GM18861 (cell line): ENCODE results near the gene LYPD5.
"Not testable (repeated sequence)": the region's sequence is repeated elsewhere in the genome, so short reads cannot be mapped to it uniquely, and the experiment has no call there.

Experiments
- ATAC-seq: cut with Tn5 transposase; IDR thresholded peaks from one replicate; pipeline ENCODE4 v1.9.1; 2021; ENCODE audit not compliant: unreplicated experiment

The LYPD5 gene

DNA sequence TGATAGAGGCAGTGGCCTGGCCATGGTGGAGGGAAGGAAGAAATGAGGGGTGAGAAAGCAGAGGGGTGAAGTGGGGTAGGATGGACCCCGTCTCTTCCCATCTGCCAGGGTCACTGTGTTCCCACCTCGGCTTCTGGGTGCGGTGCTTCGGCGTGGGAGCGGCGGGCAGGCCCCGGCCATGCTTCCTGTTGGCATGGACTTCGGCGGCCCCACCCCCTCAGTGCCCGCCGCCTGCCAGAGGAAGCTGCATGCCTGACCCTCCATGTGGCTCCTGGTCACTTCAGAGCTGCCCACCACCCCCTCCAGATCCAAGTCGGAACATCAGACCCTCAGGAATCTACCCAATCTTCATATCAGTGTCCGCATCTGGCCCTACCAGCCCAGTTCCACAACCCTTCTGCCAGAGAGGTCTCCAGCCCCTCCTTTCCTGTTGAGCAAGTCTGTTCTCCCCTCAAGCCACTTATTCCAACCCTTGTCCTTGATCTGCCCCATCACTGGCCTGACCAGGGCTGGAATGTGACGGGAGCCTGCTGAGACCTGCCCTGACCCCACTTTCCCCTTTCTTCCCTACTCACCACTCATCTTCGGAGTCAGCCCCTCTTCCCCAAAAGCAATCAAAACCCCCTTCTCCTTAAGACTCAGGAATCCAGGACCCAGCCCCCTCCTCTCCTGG is 23.0 kb downstream of the LYPD5 start:
- ATAC-seq: no peak

DNA sequence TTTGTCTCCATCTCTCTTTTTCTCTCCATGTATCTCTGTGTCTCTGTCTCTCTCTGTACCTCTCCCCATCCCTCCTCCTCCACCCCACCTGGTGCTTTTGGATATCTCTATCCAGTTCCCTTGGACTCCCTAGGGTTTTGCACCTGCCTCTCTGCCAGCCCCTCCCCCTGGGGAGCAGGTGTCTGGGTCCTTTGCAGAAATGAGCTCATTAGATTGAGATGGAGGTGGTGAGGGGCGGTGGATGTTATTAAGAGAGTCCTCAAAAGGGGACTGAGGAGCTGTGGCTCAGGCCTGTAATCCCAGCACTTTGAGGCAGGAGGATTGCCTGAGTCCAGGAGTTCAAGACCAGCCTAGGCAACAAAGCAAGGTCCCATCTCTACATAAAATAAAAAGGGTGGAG is 23.6 kb downstream of the LYPD5 start:
- no peak for ATAC-seq

DNA sequence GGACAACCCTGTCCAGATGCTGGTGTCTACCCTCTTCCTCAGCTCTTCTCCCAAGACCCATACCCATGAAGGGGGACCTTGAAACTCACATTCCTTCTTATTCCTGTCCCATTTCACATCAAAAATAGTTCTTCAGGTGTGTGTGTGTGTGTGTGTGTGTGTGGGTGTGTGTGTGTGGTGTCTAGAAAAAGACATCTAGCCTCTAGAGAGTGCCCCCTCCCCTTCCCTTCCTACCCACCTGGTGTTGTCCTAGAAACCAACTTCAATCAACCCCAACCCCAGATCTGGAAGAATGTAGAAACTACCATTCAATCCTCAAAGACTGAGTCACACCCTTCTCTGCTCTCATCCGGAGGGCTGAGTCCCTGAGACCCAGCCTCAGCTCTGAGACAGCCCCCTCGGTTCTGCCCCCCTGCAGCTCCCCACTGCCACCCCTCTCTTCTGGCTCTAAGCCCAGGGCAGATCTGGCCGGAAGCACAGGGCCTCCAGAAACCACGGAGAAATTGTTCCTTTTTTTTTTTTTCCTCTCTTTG is 25.0 kb downstream of the LYPD5 start:
- no peak for ATAC-seq

DNA sequence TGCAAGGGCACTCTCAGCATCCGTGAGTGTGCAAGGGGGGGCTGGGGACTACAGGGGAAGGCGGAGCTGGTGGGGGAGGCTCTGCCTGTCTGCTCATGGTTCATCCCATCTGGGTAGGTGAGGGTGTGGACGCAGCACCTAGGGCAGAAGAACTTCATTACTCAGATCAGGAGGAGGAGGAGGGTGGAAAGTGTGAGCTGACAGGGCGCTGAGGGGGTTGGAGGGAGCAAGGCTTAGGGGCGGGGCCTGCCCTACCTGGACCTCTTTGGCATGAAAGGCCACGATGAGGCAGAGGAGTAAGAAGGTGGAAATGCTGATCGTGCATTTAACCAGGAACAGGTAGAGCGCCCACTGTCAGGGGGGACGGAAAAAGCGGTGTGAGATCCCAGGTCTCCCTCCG is 26.0 kb downstream of the LYPD5 start:
- no peak for ATAC-seq

DNA sequence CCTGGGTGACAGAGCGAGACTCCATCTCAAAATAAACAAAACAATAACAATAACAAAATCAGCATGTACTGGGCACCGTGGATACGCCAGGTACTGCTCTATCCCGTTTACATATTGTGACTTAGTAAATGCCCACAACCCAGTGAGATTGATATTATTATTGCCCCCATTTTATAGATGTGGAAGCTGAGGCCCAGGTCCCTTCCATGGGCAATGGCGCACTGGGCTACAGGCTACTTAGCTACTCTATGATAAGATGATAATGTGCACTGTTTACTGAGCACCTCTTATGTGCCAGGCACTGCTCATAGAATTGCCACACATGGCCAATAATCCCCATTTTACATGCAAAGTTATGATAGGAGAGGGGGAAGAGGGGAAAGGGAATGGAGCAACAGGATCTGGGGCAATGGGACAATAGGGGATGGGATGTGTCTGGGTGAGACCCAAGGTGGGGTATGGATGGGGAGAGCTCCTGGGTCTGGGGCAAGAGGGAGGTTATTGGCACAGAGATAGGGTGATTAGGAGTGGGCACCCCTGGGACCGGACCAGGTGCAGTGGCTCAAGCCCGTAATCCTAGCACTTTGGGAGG is 26.9 kb downstream of the LYPD5 start:
- ATAC-seq: no peak

DNA sequence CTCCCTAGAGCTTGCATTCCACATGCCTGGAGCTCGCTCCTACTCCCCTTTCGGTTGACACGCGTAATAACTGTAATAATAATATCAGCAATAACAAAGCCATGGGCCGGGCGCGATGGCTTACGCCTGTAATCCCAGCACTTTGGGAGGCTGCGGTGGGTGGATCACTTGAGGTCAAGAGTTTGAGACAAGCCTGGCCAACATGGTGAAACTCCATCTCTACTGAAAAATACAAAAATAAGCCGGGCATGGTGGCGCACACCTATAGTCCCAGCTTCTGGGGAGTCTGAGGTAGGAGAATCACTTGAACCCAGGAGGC is 27.3 kb downstream of the LYPD5 start:
- not testable (repeated sequence) for ATAC-seq

DNA sequence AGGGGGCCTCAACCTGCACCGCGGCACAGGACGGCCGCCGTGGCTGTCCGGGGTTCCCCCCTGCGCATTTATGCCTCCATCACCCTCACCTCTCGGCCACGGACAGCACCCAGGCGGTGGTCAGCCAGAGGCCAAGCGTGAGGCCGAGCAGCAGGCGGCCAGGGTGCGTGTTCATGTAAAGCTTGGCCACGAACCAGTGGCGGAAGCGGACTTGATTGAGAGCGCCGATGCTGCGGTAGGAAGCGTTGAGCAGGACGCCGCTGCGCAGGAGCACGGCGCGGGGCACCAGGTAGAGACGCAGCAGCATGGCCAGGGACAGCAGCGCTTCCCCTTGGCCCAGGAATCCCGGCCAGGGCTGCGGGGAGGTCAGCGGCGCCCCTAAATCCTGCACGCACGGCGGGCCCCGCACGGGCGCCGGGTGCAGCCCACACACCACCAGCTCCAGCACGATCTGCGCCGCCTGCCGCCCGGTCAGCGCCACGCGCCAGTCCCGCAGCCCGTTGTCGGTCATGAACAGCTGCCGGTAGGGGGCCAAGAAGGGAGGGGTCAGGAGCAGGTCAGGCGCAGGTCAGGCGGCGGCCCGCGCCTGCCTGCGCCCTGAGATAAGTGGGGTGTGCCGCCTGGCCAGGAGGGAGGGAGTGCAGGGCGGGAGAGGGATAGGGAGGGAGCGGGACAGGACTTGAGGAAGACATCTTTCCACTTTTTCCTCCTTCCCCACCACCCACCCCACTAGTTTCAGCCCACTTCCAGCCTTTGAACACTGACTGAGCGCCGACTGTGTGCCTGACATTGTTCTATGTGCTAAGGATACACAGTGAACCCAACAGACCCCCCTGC is 27.9 kb downstream of the LYPD5 start:
- ATAC-seq: no peak

DNA sequence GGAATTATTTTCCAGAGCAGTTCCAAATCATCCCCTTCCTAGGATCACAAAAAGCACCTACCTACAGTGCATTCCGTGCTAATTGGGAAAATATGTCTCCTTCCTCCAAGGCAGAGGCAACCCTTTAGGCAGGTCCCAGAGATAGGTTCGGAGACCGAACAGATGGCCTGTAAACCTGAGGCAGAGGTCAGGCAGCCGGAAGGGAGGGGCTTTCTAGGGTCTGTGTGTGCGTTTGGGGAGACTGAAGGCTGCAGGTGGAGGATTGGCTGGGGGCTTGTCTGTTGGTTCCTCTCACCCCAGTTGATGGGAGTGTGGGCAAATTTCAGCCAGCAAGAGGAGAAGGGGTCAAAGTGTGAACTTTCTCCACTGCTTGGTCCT is 28.5 kb downstream of the LYPD5 start:
- no peak for ATAC-seq

DNA sequence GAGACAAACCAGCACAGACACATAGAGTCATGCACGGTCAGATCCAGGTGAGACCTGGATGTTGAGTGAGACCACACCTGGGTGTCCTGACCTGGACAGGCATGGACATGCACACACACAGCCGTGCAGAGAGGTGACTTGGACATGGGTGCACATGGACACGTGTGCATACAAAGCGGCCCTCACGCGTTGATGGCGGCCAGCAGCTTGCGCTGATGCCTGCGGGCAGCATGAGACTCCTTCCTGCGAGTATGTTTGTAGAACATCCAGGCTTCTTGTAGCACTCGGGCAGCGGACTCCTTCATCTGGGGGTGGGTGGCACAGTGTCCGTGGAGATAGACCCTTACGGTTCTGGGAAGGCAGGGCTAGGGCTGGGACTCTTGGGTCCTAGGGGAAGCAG is 33.0 kb downstream of the LYPD5 start:
- ATAC-seq: no peak

DNA sequence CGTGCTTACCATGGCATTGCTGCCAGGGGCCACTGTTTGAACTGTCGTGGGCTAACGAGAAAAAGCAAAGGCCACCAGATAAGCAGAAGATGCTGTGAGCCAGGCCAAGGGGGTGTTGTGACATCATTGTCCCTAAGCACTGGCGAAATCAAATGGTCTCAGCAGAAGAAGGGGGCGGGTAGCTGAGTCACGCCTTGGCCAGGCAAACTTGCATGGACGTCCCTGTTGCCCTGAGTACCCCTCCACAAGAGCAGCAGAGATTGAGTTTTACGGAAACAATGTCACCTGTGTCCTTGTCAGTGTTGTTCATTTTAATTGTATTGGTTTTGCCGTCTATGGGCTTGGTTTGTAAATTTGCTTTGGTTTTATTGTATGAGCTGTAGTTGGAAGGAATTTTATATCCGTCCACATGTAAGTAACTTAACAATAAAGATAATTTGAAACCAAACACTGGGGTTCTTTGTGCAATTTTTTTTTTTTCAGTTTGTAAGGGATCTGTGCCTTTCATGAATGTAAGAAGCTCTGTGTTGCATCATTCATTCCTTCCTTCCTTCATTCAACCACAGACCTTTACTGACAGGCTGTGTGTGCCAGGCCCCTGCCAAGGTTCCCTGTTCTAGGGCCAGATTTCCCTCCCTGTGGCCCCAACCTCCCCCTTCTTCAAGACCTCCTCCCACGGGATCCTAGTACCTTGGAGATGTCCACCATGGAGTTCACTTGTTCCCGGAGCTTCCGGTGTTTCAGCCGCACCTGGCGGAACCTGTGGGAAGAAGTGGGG is 33.8 kb downstream of the LYPD5 start:
- no peak for ATAC-seq

DNA sequence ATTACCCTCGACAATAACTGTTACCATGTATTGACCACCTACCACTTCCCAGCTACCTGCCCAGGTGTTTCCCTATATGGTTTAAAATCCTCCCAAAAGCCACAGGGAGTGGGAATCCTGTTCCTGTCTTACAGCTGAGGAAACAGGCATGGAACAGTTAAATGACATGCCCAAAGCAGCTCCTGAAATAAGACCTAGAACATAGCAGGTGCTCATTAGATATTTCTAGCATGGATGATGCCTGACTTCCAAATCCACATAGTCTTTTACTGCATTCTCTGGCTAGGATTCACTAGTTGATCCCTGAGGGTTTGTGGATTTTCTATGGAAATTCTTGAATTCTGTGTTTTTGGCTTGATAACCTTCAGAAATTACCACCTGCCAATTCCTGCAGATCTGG is 34.4 kb downstream of the LYPD5 start:
- ATAC-seq: no peak

DNA sequence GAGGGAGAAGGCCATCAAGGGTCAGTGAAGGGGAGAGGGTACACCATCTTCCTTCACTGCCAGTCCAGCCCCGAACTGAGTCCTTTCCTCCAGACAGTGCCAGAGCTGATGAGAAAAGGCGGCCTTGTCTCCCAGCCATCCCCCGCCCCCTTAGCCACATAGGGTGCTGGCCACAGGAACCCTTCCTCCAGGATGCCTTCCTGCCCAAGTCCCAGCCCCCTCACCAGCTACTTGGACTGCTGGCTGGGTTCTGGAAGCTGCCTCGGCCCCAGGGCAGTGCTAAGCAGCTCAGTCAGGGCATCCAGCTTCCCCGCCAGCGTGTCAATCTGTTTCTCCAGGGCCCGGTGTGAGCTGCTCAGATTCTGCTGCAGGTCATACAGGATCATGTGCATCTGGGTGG is 34.9 kb downstream of the LYPD5 start:
- no peak for ATAC-seq

DNA sequence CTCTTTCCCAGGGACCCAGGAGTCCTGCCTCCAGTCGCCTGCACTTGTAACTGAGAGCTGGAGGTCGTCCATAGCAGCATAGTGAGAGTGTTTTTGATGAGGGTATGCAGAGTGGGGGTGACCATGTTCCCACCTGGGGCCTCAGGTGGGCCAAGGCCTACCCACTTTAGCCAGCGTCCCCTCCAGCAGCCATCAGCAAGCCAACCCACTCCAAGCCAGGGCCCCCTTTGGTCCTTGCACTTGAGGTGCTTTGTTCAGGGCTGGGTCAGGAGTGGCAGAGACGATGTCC is 35.5 kb downstream of the LYPD5 start:
- no peak for ATAC-seq

DNA sequence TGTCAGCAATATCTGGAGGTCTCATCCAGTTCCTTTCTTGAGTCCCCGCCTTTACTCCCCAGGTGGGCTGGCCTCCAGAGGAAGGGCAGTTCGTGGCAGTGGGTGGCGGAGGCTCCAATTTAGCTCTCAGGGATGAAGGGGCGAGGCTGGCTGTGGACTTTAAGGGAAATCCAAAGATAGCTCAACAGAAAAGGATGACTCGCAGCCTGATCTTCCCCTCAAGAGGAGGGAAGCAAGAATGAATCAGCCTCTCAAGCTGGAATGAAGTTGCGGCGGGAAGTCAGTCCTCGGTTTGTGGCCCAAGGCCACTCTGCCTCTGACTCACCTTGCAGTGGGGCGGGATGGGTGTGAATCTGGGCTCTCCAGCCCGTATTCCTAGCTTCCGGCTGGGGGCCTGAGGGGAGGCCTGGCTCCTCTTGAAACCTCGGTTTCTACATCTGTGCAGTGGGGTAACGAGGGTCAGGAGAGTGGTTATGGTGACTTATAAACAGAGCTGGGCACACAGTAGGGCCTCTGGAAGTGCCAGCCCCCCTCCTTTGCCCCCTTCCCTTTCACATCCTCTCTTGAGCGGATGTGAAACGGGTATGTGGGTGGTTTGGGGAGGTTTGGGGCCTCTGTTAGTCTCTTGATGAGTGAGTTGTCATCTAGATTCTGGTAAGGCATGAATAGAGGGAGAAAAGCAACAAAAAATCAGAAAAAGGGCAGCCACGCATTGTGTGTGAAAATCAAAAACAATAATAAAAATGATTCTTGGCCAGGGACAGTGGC is 37.0 kb downstream of the LYPD5 start:
- ATAC-seq: peak; percentile 59

DNA sequence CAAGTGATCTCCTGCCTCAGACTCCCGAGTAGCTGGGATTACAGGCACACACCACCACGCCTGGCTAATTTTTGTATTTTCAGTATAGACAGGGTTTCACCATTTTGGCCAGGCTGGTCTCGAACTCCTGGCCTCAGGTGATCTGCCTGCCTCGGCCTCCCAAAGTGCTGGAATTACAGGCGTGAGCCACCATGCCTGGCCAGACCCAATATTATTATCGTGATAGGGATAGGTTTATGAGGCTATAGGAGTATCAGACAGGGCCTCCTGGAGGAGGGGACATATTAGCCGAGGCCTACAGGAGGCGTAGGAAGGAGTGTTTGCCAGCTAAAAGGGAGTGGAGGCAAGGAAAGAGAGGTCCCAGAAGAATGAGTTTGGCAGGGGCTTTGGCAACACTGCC is 37.6 kb downstream of the LYPD5 start:
- ATAC-seq: not testable (repeated sequence)

DNA sequence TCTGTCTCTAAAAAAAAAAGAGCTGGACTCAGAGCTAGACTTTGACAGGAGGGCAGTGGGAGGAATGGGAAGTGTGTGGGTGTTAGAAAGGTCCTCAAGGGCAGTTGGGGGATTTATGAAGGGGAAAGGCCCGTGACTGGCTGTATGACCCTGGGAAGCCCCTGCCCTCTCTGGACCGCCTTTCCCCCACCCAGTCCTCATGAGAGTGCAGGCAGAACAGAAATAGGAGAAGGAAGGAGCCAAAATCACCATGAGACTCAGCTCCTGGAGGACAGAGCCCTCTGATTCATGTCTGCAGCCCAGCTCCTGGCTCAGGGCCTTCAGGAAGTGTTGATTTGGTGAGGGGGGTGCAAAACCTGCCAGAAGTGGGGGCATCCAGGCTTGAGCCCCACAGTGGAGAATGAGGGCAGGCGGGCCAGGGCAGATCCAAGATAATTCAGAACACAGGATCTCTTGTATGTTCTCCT is 38.7 kb downstream of the LYPD5 start:
- no peak for ATAC-seq

DNA sequence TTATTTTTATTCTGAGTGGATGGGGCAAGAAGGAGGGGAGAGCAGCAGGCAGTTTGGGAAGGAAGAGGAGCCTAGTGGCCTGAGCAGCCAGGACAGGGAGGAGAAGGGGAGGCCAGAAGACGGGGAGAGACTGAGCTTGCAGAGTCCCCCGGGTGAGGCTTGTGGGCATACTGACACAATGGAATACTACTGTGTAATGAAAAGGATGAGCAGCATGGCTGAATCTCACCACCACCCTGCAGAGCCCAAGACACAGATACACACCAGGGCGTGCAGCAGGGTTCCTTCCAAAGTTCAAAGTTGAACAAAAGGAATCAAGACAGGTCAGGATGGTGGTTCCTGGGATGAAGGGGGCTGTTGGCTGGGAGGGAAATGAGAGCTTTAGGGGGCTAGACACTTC is 39.4 kb downstream of the LYPD5 start:
- ATAC-seq: no peak

DNA sequence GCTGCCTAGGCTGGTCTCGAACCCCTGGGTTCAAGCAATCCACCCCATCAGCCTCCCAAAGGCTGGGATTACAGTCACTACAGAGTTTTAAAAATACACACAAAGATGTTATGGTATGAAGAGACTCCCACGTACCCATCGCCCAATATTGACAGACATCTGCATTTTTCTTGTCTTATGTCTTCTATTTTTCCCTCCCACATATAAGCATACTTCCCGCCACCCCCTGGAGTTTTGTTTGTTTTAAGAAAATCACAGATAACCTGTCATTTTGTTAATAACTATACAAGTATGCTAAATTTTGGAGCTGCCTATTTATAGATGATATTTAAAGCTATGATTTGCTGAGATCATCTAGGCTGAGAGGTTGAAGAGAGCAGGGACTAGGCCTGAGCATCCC is 41.3 kb downstream of the LYPD5 start:
- no peak for ATAC-seq

DNA sequence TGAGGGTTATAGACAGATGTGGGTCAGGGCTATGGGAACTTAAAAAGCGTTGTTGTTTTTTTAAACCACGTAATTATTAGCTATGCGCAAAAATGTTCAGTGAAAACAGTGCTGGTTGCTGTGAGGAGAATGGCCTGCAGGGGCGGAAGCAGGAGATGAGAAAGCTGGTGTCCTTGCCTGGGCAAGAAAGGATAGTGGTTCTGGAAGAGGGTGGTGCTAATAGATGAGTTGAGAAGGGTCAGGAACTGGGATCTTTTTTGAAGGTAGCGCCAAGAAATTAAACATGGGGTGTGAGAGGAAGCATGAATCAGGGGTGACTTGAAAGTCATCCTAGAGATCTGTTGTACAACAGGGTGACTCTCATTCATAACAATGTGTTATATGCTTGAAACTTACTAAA is 42.7 kb downstream of the LYPD5 start:
- ATAC-seq: no peak

DNA sequence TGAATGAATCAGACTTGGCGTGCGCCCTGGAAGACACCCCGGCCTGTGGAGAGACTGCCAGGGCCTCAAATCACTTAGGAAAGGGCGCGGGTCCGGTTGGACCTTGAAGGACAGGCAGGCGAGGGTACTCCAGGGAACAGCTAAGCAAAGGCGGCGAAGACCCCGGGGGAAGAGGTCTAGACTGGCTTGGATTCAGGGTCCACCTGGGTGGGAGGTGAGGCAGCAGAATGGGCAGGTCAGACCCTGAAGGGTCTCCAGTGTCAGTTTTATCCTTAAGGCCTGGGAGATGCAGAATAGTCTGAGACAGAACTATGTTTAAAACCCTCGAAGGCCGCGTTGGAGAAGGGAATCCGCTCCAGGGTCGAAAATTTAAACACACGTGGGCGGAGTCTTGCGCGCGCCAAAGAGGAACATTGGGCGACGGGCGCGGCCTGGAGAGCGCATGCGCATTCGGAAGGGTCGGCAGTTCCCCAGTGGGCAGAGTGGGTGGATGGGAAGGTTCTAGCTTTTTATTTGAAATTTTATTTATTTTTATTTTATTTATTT is 46.9 kb downstream of the LYPD5 start:
- no peak for ATAC-seq
